Transverse colon (tissue), 4 donors: ENCODE data around the gene DLG2. TPM values are rescaled to one million over a fixed set of nuclear protein-coding genes. Genes with fewer than 3 reads are reported as not detected.

Source experiments
- DNase-seq: peaks from one replicate; pipeline ENCODE4 v3.0.0-alpha.2; 2019
- H3K27ac ChIP-seq, 4 donors: fragments of 200-600 bp; sonication (generic); 2 replicates each; pipeline ENCODE4 v1.5.1; 2016 to 2018; ENCODE audit warnings: inconsistent platforms in 4 of 4
- H3K27me3 ChIP-seq: fragments of 200-600 bp; sonication (generic); 2 replicates; pipeline ENCODE4 v1.5.1; 2017; ENCODE audit warnings: inconsistent platforms
- H3K36me3 ChIP-seq, 4 donors: fragments of 200-600 bp; sonication (generic); 2 replicates each; pipeline ENCODE4 v1.5.1; 2017 to 2019; ENCODE audit warnings: inconsistent platforms in 4 of 4
- H3K4me1 ChIP-seq, 4 donors: fragments of 200-600 bp; sonication (generic); 2 replicates each; pipeline ENCODE4 v1.5.1; 2017 to 2020; ENCODE audit warnings: inconsistent platforms in 4 of 4
- H3K4me3 ChIP-seq, 4 donors: fragments of 200-600 bp; sonication (generic); 1 replicate in 1 of 4; 2 replicates in 3 of 4; pipeline versions ENCODE4 v1.5.1 to v1.6.1; 2017 to 2019; ENCODE audit warnings: inconsistent platforms in 4 of 4
- H3K9me3 ChIP-seq, 2 donors: fragments of 200-600 bp; sonication (generic); 2 replicates each; pipeline ENCODE4 v1.5.1; 2017 to 2019; ENCODE audit warnings: inconsistent platforms in 2 of 2
- EP300 ChIP-seq: sonication (generic); formaldehyde crosslinking; IDR thresholded peaks from one replicate; pipeline ENCODE4 v1.6.1; 2017; ENCODE audit warnings: antibody characterized with exemption, low read depth
- POLR2A ChIP-seq: fragments of 450-650 bp; IDR thresholded peaks from one replicate; pipeline ENCODE4 v1.6.1; 2016; ENCODE audit warnings: antibody characterized with exemption, mild to moderate bottlenecking, moderate library complexity
- POLR2AphosphoS5 ChIP-seq, 3 donors: sonication (generic); formaldehyde crosslinking; IDR thresholded peaks; one replicate each; pipeline ENCODE4 v1.6.1; 2016; ENCODE audit warnings: antibody characterized with exemption in 3 of 3
- WGBS, 2 donors: methylation state at CpG; one replicate each; pipeline ENCODE4 v1.1.5; 2018; ENCODE audit warnings: low coverage in 1 of 2; 5-methylcytosine and 5-hydroxymethylcytosine counted together
- in situ Hi-C, 4 donors: fragments of 200-750 bp; cut with MboI; loops; one replicate each; pipeline versions ENCODE4 v1.15.0 to v1.15.1; 2017; ENCODE audit warnings: low sequenced_read_pairs in 3 of 4, low pct_ligation_motif_present in 1 of 4, low pct_unique_long_range_greater_than_20kb in 1 of 4
- intact Hi-C: fragments of 100-400 bp; cut with DNase I; formaldehyde crosslinking; loops from one replicate; pipeline ENCODE4 v1.15.1; 2023; ENCODE audit warnings: low total_unique reads
- total RNA-seq, 4 donors: library from RNA; depleted of rRNA; stranded (reverse); fragments of >200 nt; gene quantifications; one replicate each; pipeline ENCODE4 v1.1.0, GENCODE V29; 2016
- TF ChIP-seq, protein P1 (sequence below), 5 experiments: fragments of 200-600 bp in 3 of 5; fragments of 450-650 bp in 2 of 5; sonication (generic) in 3 of 5; IDR thresholded peaks; 1 replicate in 2 of 5; 2 replicates in 3 of 5; pipeline ENCODE4 v1.5.1; 2016 to 2017; ENCODE audit warnings: antibody characterized with exemption in 5 of 5, inconsistent platforms in 3 of 5, mild to moderate bottlenecking in 2 of 5, moderate library complexity in 1 of 5

The DLG2 gene
- total RNA-seq, 4 donors from 2014 or later: 1.9 to 28.3 (median 3.7) TPM

GRCh38 chr11:84227970-84228665 lies 1399.0 kb downstream of the DLG2 start:
- Histone ChIP-seq H3K4me1 (no peaks in the 10 kb centered on the region), H3K27me3 (no peaks in the 10 kb centered on the region), H3K4me3 (no peak overlapping the region), H3K9me3 (no peaks in the 10 kb centered on the region), H3K27ac (no peak overlapping the region), H3K36me3 (no peaks in the 10 kb centered on the region)
- in situ Hi-C loops: no loop called here
- TF ChIP-seq POLR2A (no peak), EP300 (no peak), POLR2AphosphoS5 (IDR thresholded peaks at IDR 0.05) (no peak)
- TF ChIP-seq, protein P1, sequence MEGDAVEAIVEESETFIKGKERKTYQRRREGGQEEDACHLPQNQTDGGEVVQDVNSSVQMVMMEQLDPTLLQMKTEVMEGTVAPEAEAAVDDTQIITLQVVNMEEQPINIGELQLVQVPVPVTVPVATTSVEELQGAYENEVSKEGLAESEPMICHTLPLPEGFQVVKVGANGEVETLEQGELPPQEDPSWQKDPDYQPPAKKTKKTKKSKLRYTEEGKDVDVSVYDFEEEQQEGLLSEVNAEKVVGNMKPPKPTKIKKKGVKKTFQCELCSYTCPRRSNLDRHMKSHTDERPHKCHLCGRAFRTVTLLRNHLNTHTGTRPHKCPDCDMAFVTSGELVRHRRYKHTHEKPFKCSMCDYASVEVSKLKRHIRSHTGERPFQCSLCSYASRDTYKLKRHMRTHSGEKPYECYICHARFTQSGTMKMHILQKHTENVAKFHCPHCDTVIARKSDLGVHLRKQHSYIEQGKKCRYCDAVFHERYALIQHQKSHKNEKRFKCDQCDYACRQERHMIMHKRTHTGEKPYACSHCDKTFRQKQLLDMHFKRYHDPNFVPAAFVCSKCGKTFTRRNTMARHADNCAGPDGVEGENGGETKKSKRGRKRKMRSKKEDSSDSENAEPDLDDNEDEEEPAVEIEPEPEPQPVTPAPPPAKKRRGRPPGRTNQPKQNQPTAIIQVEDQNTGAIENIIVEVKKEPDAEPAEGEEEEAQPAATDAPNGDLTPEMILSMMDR (IDR thresholded peaks at IDR 0.05): no peak
- 77 to 84% methylated on average over 3 of the region's 3 CpGs for WGBS, 2 donors
- no peak for DNase-seq
- intact Hi-C loops: no loop called here

GRCh38 chr11:84224042-84224441 lies 1403.1 kb downstream of the DLG2 start:
- WGBS, 2 donors: 86% methylated on average over 1 of the region's 1 CpG; no CpG with 5 or more reads in 1 of the 2 donors
- no peaks in the 10 kb centered on the region for H3K9me3 ChIP-seq
- TF ChIP-seq POLR2A (no peak), POLR2AphosphoS5 (IDR thresholded peaks at IDR 0.05) (no peak), EP300 (no peak)
- TF ChIP-seq, protein P1 (IDR thresholded peaks at IDR 0.05): no peak
- no peak for DNase-seq
- in situ Hi-C loops (no loop called here), intact Hi-C loops (no loop called here)
- no peak overlapping the region for H3K4me3 ChIP-seq
- no peak overlapping the region for H3K27ac ChIP-seq
- no peaks in the 10 kb centered on the region for H3K36me3 ChIP-seq
- no peaks in the 10 kb centered on the region for H3K27me3 ChIP-seq
- no peaks in the 10 kb centered on the region for H3K4me1 ChIP-seq

DNA sequence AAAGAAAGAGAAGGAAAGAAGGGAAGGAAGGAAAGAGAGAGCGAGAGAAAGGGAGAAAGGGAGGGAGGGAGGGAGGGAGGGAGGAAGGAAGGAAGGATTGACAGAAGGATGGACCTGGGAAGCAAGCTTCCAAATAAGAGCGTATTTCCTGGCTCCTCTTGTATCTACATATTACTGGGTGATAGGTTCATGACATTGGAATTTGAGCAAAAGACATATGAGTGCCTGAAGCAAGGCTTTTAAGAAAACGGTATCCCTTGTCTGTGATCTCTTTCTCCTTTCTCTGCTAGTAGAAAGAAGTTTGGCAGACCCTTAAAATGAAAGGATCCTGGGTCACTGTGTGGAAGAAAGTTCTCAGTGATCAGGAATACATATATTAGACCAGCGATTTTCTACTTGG lies 1408.8 kb downstream of the DLG2 start:
- 70 to 78% methylated on average over 4 of the region's 4 CpGs for WGBS, 2 donors
- Histone ChIP-seq H3K9me3 (no peaks in the 10 kb centered on the region), H3K27me3 (no peaks in the 10 kb centered on the region), H3K27ac (no peak overlapping the region), H3K36me3 (no peaks in the 10 kb centered on the region), H3K4me3 (no peak overlapping the region), H3K4me1 (no peaks in the 10 kb centered on the region)
- TF ChIP-seq, protein P1 (IDR thresholded peaks at IDR 0.05): no peak
- TF ChIP-seq POLR2A (no peak), POLR2AphosphoS5 (IDR thresholded peaks at IDR 0.05) (no peak), EP300 (no peak)
- no peak for DNase-seq
- in situ Hi-C loops: no loop called here
- intact Hi-C loops: no loop called here

DNA sequence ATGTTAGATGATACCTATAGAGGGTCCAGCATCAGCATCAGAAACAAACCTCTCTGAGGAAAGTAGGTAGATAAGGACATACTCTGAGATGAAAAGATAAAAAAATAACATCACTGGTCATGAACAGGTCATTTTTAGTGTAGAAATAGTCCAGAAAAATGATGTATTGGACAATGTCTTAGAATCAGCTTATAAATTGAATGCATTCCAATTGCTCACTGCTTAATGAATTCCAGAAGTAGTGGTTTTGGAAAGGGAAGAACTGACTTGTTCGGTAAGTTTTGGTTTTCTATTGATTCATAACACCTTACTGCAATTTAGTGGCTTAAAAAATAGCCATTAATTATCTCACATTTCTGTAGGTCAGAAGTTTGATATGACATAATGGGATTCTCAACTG lies 1411.5 kb downstream of the DLG2 start:
- no peaks in the 10 kb centered on the region for H3K36me3 ChIP-seq
- no peaks in the 10 kb centered on the region for H3K4me1 ChIP-seq
- TF ChIP-seq EP300: no peak
- no peak overlapping the region for H3K27ac ChIP-seq
- in situ Hi-C loops (no loop called here), intact Hi-C loops (no loop called here)
- 67 to 87% methylated on average over 1 of the region's 1 CpG for WGBS, 2 donors
- no peak for DNase-seq
- H3K4me3 ChIP-seq: no peak overlapping the region
- no peaks in the 10 kb centered on the region for H3K27me3 ChIP-seq
- H3K9me3 ChIP-seq: no peaks in the 10 kb centered on the region

DNA sequence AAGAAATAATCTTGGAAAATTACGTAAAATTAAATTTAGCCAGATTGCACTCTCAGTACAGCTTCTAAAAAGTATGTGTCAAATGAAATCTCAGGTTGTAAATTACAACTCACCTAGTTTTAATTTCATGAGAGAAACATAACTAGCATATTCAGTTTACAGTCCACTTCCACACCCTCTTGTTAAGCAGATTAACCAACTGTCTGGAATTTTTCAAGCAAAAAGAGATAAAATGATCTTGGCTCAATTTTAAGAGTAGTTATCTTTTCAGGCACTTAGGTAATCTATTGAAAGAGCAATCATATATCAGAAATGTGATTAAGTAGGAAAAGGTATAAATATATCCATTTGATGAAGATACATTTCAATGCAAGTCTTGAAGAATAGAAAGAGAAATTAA lies 1412.6 kb downstream of the DLG2 start:
- in situ Hi-C loops: no loop called here
- 76 to 95% methylated on average over 1 of the region's 1 CpG for WGBS, 2 donors
- Histone ChIP-seq H3K4me3 (no peak overlapping the region), H3K27me3 (no peaks in the 10 kb centered on the region), H3K9me3 (no peaks in the 10 kb centered on the region), H3K36me3 (no peaks in the 10 kb centered on the region), H3K4me1 (no peaks in the 10 kb centered on the region), H3K27ac (no peak overlapping the region)
- no peak for TF ChIP-seq EP300
- no peak for TF ChIP-seq POLR2A
- TF ChIP-seq POLR2AphosphoS5 (IDR thresholded peaks at IDR 0.05): no peak
- TF ChIP-seq, protein P1 (IDR thresholded peaks at IDR 0.05): no peak
- intact Hi-C loops: no loop called here
- DNase-seq: no peak
